BJ (cell line): ENCODE data around the gene ABLIM2. TPM values are rescaled to one million over a fixed set of nuclear protein-coding genes. Genes with fewer than 3 reads are reported as not detected.

Experiments used
- CTCF ChIA-PET: fragments of 350-600 bp; formaldehyde crosslinking; extraction: SDS; loops from one replicate; lab custom pipeline; 2021; ENCODE audit warnings: antibody characterized with exemption, inconsistent platforms; lab: Yijun Ruan, JAX
- POLR2A ChIA-PET: fragments of 300-600 bp; sonication (Branson Sonifier 250); formaldehyde crosslinking; extraction: SDS; loops from one replicate; lab custom pipeline; 2021; ENCODE audit warnings: antibody characterized with exemption; lab: Charles Lee
- DNase-seq: peaks from one replicate; pipeline ENCODE4 v3.0.0-alpha.2; 2011; ENCODE audit warnings: low read depth
- H3K27me3 ChIP-seq: 2 replicates; pipeline ENCODE4 v1.6.0; 2011; ENCODE audit warnings: low read length; ENCODE audit not compliant: control insufficient read depth, insufficient read depth
- H3K36me3 ChIP-seq: 2 replicates; pipeline ENCODE4 v1.5.1; 2011; ENCODE audit warnings: low read length; ENCODE audit not compliant: control insufficient read depth, insufficient read depth
- H3K4me3 ChIP-seq: 2 replicates; pipeline ENCODE4 v1.5.1; 2011; ENCODE audit warnings: low read depth, mild to moderate bottlenecking, control low read depth, low read length
- CTCF ChIP-seq: IDR thresholded peaks from 2 replicates; pipeline ENCODE4 v1.5.1; 2011; ENCODE audit warnings: low read depth, mild to moderate bottlenecking, control low read depth, inconsistent platforms, low read length, moderate library complexity; ENCODE audit not compliant: insufficient read depth
- polyA plus RNA-seq: library from polyadenylated mRNA; depleted of rRNA; stranded (reverse); fragments of >200 nt; gene quantifications from 2 replicates; pipeline ENCODE4 v1.2.3, GENCODE V29; 2011

The ABLIM2 gene
- polyA plus RNA-seq, 1 experiment, result 0.07 TPM

DNA sequence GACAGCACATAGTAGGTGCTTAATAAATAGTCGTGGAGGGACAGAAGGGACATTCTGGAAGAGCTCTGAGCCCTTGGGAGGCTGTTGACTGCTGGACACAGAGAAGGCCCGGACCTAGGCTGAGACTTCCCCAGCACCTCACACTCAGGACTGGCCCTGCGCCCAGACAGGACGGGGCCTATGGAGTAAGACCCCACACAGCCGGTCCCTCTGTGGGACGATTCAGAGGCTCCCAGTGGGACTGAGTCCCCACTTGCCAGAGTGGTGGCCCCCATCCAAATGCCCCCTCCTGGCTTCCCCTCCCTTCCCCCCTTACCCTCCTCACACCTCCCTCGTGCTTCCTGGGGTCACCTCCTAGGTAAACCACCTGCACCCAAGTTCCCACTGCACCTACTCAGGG is 8.9 kb downstream of the ABLIM2 start:
- ChIA-PET POLR2A (no interaction called here), CTCF (interaction anchor here (1.6 kb wide), 1 partner anchor 27 kb away, joined by 5 read pairs; no protein-coding TSS in a partner anchor)
- Histone ChIP-seq H3K27me3 (peaks cover 17% of the 10 kb centered on the region), H3K36me3 (no peaks in the 10 kb centered on the region), H3K4me3 (no peak overlapping the region)
- no peak for TF ChIP-seq CTCF
- DNase-seq, result no peak

- ChIA-PET CTCF (no interaction called here), POLR2A (no interaction called here)
- DNase-seq, result no peak
- TF ChIP-seq CTCF, result no peak
- H3K36me3 ChIP-seq, result no peaks in the 10 kb centered on the region
- H3K4me3 ChIP-seq, result no peak overlapping the region
- H3K27me3 ChIP-seq, result peaks cover 21% of the 10 kb centered on the region
Observed at GRCh38 chr4:8148785-8149435, 9.7 kb downstream of the ABLIM2 start.

DNA sequence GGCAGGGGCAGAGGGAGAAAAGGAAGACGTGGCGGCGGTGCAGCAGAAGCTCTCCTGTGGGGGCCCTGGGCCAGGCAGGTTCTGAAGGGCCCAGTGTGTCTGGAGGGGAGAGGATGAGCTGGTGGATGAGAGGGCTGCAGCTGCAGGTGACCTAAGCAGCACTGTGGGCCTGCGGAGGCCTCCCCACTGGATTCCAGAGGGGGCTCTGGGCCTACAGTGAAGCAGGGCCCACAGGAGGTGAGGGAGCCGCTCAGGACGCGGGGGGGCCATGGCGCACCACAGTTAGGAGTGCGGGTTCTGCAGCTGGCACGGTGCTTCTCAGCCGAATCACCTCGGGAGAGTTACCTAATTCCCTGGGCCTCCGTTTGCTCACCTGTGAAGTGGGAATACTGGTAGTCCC is 10.5 kb downstream of the ABLIM2 start:
- Histone ChIP-seq H3K36me3 (no peaks in the 10 kb centered on the region), H3K27me3 (peaks cover 26% of the 10 kb centered on the region), H3K4me3 (no peak overlapping the region)
- no peak for TF ChIP-seq CTCF
- CTCF ChIA-PET, result no interaction called here
- POLR2A ChIA-PET, result no interaction called here
- no peak for DNase-seq

DNA sequence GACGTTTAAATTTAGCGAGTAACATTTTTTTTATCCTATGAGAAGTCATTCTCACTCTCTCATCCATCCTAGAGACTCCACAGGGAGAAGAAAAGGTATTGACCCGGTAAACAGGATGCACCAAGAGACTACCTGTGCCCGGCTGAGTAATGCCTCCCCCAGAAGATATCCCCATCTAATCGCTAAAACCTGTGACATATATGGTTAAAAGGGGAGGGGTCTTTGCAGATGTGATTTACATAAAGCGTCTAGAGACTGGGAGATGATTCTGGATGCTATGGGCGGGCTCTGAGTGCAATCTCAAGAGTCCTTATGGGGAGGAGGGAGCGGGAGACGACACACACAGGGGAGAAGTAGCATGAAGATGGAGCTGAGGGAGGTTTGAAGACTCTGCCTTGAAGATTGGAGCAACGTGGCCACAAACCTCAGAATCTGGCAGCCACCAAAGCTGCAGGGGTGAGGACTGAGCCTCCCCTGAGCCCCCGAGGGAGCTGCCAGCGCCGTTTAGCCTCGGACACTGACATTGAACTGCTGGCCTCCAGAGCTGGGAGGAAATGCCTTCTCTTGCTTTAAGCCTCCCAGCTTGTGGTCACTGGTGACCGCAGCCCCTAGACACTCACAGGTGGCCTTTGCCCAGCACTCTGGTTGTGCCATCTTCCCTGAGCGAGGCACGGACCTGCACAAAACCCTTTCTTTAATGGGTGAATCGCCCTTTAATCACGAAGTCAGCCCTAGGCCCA is 11.2 kb downstream of the ABLIM2 start:
- CTCF ChIA-PET, result no interaction called here
- POLR2A ChIA-PET, result no interaction called here
- peaks cover 26% of the 10 kb centered on the region for H3K27me3 ChIP-seq
- H3K4me3 ChIP-seq, result no peak overlapping the region
- TF ChIP-seq CTCF, result no peak
- H3K36me3 ChIP-seq, result no peaks in the 10 kb centered on the region
- DNase-seq, result no peak

GRCh38 chr4:8146157-8146556 is 12.5 kb downstream of the ABLIM2 start:
- POLR2A ChIA-PET, result no interaction called here

More at GRCh38 chr4:8146157-8146556, 12.5 kb downstream of the ABLIM2 start:
- Histone ChIP-seq H3K4me3 (no peak overlapping the region), H3K36me3 (no peaks in the 10 kb centered on the region), H3K27me3 (peaks cover 32% of the 10 kb centered on the region)
- CTCF ChIA-PET, result no interaction called here
- no peak for TF ChIP-seq CTCF
- no peak for DNase-seq
